Endothelial cell (in vitro differentiated cells): Measurements from ENCODE around the gene TRIM25. TPM values are rescaled to one million over a fixed set of nuclear protein-coding genes. Genes with fewer than 3 reads are reported as not detected.

Source experiments
- DNase-seq: peaks from one replicate; pipeline ENCODE4 v3.0.0; 2021; ENCODE audit warnings: low spot score
- H3K27ac Mint-ChIP-seq: one replicate; pipeline ENCODE4 v1.8.0; 2021; ENCODE audit warnings: mixed read lengths, inconsistent platforms; ENCODE audit not compliant: unreplicated experiment
- H3K27me3 Mint-ChIP-seq: one replicate; pipeline ENCODE4 v1.8.0; 2021; ENCODE audit warnings: mild to moderate bottlenecking, moderate library complexity, mixed read lengths, inconsistent platforms; ENCODE audit not compliant: unreplicated experiment
- H3K36me3 Mint-ChIP-seq: one replicate; pipeline ENCODE4 v1.8.0; 2021; ENCODE audit warnings: mild to moderate bottlenecking, low read depth, mixed read lengths, inconsistent platforms; ENCODE audit not compliant: unreplicated experiment
- H3K4me1 Mint-ChIP-seq: one replicate; pipeline ENCODE4 v1.8.0; 2021; ENCODE audit warnings: mild to moderate bottlenecking, mixed read lengths, inconsistent platforms; ENCODE audit not compliant: unreplicated experiment
- H3K4me3 Mint-ChIP-seq: one replicate; pipeline ENCODE4 v1.8.0; 2021; ENCODE audit warnings: mild to moderate bottlenecking, mixed read lengths, inconsistent platforms; ENCODE audit not compliant: unreplicated experiment
- H3K9me3 Mint-ChIP-seq: one replicate; pipeline ENCODE4 v1.8.0; 2021; ENCODE audit warnings: mixed read lengths, inconsistent platforms; ENCODE audit not compliant: unreplicated experiment
- total RNA-seq: library from RNA; stranded (reverse); fragmentation: NEBNext Ultra II Directional; extraction: Animal tissue kit (Norgen Biotek cat#: 25700); gene quantifications from one replicate; pipeline ENCODE4 v1.2.1, GENCODE V29; 2021; ENCODE audit not compliant: unreplicated experiment
- TF ChIP-seq, protein P1 (sequence below): fragments of 200-600 bp; sonication (generic); IDR thresholded peaks from one replicate; pipeline ENCODE4 v1.5.0; 2021; ENCODE audit warnings: antibody characterized with exemption; ENCODE audit not compliant: unreplicated experiment

Gene TRIM25
- total RNA-seq, 1 donor from 2014 or later, result 13.8 TPM

DNA sequence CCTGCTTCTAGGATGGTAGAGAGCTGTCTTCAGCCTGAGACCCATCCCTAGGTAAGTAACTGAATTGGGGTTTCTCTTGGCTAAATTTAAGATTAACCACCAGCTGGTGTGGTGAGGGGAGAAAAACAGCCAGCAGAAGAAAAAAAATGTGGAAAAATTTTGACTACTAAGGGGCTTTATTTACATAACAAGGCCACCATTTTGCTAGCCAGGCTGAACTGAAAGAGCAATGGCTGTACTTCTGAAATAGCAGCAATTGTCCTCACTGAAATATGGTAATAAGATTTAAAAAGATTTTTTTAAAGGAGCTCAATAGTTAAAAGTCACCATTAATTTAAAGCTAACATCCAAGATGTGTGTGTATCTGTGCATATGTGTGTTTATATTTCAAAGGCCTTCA, 12.4 kb upstream of the TRIM25 start:
- H3K9me3 Mint-ChIP-seq, result no peaks in the 10 kb centered on the region
- TF ChIP-seq, protein P1, sequence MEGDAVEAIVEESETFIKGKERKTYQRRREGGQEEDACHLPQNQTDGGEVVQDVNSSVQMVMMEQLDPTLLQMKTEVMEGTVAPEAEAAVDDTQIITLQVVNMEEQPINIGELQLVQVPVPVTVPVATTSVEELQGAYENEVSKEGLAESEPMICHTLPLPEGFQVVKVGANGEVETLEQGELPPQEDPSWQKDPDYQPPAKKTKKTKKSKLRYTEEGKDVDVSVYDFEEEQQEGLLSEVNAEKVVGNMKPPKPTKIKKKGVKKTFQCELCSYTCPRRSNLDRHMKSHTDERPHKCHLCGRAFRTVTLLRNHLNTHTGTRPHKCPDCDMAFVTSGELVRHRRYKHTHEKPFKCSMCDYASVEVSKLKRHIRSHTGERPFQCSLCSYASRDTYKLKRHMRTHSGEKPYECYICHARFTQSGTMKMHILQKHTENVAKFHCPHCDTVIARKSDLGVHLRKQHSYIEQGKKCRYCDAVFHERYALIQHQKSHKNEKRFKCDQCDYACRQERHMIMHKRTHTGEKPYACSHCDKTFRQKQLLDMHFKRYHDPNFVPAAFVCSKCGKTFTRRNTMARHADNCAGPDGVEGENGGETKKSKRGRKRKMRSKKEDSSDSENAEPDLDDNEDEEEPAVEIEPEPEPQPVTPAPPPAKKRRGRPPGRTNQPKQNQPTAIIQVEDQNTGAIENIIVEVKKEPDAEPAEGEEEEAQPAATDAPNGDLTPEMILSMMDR, result no peak
- H3K4me3 Mint-ChIP-seq, result no peak overlapping the region
- DNase-seq, result no peak
- H3K27me3 Mint-ChIP-seq, result no peaks in the 10 kb centered on the region
- no peak overlapping the region for H3K27ac Mint-ChIP-seq
- H3K4me1 Mint-ChIP-seq, result no peaks in the 10 kb centered on the region
- peaks cover 1% of the 10 kb centered on the region for H3K36me3 Mint-ChIP-seq

- Mint-ChIP-seq H3K27ac (no peak overlapping the region), H3K4me3 (no peak overlapping the region), H3K36me3 (no peaks in the 10 kb centered on the region), H3K9me3 (no peaks in the 10 kb centered on the region), H3K4me1 (no peaks in the 10 kb centered on the region), H3K27me3 (no peaks in the 10 kb centered on the region)
- no peak for DNase-seq
- TF ChIP-seq, protein P1, result no peak
These were observed 11.2 kb upstream of the TRIM25 start for GRCh38 chr17:56925088-56925487.

DNA sequence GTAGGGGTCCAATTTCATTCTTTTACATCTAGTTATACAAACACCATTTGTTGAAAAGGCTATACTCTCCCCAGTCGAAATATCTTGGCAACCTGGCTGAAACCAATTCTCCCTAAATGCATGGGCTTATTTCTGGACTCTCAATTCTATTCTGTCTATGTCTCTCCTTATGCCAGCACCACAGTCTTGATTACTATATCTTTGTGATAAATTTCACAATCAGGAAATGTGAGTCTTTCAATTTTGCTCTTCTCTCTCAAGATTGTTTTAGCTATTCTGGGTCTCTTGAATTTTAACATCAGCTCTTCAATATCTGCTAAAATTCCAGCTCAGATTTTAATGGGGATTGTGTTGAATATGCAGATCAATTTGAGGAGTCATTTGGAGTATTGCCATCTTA, 5.9 kb upstream of the TRIM25 start:
- Mint-ChIP-seq H3K27ac (no peak overlapping the region), H3K4me1 (peaks cover 6% of the 10 kb centered on the region), H3K9me3 (no peaks in the 10 kb centered on the region), H3K4me3 (no peak overlapping the region), H3K27me3 (peaks cover 7% of the 10 kb centered on the region), H3K36me3 (no peaks in the 10 kb centered on the region)
- TF ChIP-seq, protein P1, result no peak
- DNase-seq, result no peak

GRCh38 chr17:56918916-56919315, 5.1 kb upstream of the TRIM25 start:
- H3K36me3 Mint-ChIP-seq, result no peaks in the 10 kb centered on the region
- TF ChIP-seq, protein P1, result no peak

GRCh38 chr17:56917559-56918296, 3.9 kb upstream of the TRIM25 start:
- Mint-ChIP-seq H3K27ac (no peak overlapping the region), H3K27me3 (peaks cover 11% of the 10 kb centered on the region), H3K9me3 (no peaks in the 10 kb centered on the region), H3K4me1 (peaks cover 9% of the 10 kb centered on the region), H3K36me3 (no peaks in the 10 kb centered on the region), H3K4me3 (no peak overlapping the region)
- DNase-seq, result no peak
- TF ChIP-seq, protein P1, result no peak

More at GRCh38 chr17:56918916-56919315, 5.1 kb upstream of the TRIM25 start:
- no peak for DNase-seq
- peaks cover 9% of the 10 kb centered on the region for H3K4me1 Mint-ChIP-seq
- peak overlapping the region; percentile 4 for H3K27ac Mint-ChIP-seq
- H3K4me3 Mint-ChIP-seq, result no peak overlapping the region
- H3K27me3 Mint-ChIP-seq, result peaks cover 11% of the 10 kb centered on the region
- H3K9me3 Mint-ChIP-seq, result no peaks in the 10 kb centered on the region
